GM21423 (cell line): ENCODE results near the gene PMIS2.

Experiments
- ATAC-seq: cut with Tn5 transposase; IDR thresholded peaks from one replicate; pipeline ENCODE4 v1.9.1; 2021; ENCODE audit warnings: mild to moderate bottlenecking, moderate library complexity; ENCODE audit not compliant: unreplicated experiment

PMIS2 gene

GRCh38 chr19:35623327-35624010 lies 37.5 kb downstream of the PMIS2 start:
- no peak for ATAC-seq

DNA sequence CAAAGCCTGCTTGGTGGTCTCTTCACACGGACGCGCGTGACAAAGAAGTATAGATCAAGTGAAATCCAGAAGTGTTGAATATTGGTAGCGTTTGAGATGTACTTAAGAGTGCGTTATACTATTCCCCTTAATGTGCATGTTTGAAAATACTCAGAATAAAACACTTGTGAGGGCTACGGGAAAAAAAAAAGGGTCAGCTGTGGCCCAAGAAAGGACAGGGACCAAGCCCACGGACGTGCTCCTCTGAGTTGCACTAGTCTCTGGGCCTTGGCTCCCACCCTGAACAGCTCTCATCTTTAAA lies 42.2 kb downstream of the PMIS2 start:
- ATAC-seq, result no peak

DNA sequence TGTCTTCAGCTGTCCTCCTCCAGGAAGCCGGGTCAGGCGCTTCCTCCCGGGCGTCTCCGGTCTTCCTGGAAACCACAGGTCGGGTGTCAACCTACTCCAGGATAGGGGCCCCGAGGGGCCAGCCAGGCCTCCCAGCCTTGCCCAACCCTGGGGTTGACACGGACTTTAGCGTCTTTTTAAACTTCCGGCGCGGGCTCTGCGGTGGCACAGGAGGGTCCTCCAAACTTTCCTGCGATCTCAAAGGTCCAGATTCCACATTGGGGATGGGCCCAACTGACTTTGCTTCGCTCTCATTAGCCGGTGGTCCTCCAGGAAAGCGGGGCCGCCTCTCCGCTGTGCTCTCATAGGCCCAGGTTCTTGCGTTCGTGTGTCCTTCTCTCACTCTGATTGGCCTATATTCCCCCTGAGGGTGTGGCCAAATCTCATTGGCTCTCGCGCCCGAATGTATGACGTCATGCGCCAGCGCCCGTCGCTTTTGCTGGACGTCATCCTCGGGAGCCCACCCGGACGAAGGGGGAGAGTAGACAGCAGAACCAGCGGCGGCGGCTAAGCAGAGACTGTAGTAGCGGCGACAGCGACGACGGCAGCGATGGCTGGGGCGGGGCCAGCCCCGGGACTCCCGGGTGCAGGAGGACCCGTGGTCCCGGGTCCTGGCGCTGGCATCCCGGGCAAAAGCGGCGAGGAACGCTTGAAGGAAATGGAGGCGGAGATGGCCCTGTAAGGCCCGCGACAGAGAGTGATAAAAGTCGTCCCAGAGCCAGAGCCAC lies 42.8 kb downstream of the PMIS2 start, which contains the start of gene RBM42:
Gene RBM42, plus strand, starts transcription at position 472 of the 767 bp plus-strand sequence. Its CDS starts 118 bp downstream, at position 590.
- ATAC-seq, result peak; percentile 95

GRCh38 chr19:35629332-35629633 lies 43.3 kb downstream of the PMIS2 start:
- ATAC-seq, result peak; percentile 3

DNA sequence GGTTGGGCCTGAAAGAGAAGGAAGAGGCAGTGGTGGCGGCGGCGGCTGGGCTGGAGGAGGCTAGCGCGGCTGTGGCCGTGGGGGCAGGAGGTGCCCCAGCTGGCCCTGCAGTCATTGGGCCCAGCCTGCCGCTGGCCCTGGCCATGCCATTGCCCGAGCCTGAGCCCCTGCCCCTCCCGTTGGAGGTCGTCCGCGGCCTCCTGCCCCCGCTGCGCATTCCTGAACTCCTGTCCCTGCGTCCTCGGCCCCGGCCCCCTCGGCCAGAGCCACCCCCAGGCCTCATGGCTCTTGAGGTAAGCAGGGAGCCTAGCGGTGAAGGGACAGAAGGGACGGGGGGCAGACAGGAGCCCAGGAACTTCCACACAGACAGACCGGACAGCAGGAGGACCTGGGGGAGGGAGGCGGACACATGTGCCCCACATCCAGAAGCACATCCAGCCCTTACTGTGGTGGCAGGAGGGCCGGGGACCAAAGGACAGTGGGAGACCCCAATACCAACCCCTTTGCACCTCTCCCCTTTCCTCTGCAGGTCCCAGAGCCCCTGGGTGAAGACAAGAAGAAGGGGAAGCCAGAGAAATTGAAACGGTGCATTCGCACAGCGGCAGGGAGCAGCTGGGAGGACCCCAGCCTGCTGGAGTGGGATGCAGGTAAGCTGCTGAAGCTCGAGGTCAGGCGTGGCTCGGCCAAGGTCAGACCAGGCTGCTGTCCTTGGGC lies 47.9 kb downstream of the PMIS2 start:
- ATAC-seq, result no peak

DNA sequence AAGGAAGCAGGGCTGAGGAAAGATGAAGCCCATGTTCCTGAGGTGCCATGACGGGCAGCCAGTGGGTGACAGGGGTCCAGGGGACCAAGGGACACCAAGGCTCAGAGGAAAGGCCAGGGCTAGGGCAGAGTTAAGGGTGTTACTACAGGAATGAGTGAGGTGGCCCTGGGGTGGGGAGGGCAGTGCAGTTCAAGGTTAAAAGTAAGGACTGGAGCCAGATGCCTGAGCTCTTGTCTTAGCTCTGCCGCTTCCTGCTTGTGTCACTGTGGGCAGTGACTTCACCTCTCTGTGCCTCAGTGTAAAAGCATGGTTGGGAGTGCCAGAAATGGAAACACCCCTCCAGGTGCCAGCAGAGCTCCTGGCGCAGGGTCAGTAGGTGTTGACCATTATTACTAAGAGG lies 50.7 kb downstream of the PMIS2 start:
- ATAC-seq, result no peak
